Measurements from ENCODE around the gene NYAP2.

NYAP2 gene

DNA sequence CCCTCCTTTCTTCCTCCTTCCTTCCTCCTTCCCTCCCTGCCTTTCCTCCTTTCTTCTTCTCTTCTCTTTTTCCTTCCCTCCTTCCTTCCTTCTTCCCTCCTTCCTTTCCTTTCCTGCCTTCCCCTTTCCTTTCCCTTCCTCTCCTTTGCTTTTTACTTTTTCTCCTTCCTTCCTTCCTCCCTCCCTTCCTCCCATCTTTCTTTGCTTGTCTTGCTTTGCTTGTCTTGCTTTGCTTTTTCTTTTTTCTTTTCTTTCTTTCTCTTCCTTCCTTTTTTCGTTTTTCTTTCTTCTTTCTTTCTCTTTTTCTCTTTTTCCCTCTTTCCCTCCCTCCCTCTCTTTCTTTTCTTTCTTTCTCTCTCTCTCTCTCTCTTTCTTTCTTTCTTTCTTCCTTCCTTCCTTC lies 113.0 kb downstream of the NYAP2 start:
- Histone ChIP-seq H3K36me3 (no peaks in the 10 kb centered on the region), H3K27ac (no peak overlapping the region), H3K4me3 (ENCODE audit: low read depth, low read length) (no peak overlapping the region), H3K9me3 (ENCODE audit: severe bottlenecking) (no peaks in the 10 kb centered on the region), H3K27me3 (ENCODE audit: insufficient read depth, low read depth, severe bottlenecking) (no peaks in the 10 kb centered on the region)
- TF ChIP-seq, protein P1, sequence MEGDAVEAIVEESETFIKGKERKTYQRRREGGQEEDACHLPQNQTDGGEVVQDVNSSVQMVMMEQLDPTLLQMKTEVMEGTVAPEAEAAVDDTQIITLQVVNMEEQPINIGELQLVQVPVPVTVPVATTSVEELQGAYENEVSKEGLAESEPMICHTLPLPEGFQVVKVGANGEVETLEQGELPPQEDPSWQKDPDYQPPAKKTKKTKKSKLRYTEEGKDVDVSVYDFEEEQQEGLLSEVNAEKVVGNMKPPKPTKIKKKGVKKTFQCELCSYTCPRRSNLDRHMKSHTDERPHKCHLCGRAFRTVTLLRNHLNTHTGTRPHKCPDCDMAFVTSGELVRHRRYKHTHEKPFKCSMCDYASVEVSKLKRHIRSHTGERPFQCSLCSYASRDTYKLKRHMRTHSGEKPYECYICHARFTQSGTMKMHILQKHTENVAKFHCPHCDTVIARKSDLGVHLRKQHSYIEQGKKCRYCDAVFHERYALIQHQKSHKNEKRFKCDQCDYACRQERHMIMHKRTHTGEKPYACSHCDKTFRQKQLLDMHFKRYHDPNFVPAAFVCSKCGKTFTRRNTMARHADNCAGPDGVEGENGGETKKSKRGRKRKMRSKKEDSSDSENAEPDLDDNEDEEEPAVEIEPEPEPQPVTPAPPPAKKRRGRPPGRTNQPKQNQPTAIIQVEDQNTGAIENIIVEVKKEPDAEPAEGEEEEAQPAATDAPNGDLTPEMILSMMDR (IDR thresholded peaks at IDR 0.05; ENCODE audit: low read depth, low read length) = no peak
- no peak for DNase-seq

DNA sequence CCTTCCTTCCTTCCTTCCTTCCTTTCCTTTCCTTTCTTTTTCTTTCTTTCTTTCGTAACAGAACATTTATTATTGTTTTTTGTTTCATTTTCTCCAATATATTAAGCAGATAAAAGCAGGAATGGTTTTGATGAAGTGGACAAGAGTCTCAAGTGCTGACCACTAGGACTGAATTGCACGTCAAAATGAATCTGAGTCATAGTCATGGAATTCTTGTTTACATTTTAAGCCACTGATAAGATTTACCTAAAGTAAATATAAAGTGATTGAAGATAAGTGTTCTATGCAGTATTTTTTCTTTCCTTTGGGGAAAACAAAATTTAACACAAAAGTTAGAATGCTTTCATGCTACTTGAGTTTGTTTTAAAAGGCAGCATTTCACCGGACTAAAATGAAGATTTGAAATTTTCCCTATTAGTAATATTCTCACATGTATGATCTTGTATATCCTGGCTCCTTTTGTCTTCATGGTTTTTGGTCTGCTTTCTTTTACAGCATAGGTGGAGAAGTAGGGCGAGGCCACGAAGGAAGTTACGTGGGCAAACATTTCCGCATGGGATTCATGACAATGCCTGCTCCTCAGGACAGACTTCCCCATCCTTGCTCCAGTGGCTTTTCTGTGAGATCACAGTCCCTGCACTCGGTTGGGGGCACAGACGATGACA lies 113.5 kb downstream of the NYAP2 start:
- Histone ChIP-seq H3K27me3 (ENCODE audit: insufficient read depth, low read depth, severe bottlenecking) (no peaks in the 10 kb centered on the region), H3K36me3 (no peaks in the 10 kb centered on the region), H3K4me3 (ENCODE audit: low read depth, low read length) (no peak overlapping the region), H3K27ac (no peak overlapping the region), H3K9me3 (ENCODE audit: severe bottlenecking) (no peaks in the 10 kb centered on the region)
- DNase-seq = no peak
- TF ChIP-seq, protein P1 (IDR thresholded peaks at IDR 0.05; ENCODE audit: low read depth, low read length) = no peak

DNA sequence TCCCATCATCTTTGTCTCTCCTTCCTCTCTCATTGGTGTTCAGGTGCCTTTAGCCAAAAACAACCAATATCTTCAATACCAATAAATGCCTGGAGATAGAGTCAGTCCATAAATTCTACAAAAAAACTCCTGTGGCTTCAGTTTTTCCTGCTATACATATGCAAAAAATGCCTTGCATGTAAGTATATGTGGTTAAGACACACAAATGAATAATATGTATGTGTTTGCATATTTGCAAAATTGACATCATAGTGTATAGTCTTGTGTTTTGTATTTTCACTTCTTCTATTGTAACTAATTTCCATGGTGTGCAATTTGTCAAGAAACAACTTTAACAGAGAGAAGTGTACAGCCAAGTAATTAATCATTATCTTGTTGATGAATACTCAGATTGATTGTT lies 115.5 kb downstream of the NYAP2 start:
- Histone ChIP-seq H3K36me3 (no peaks in the 10 kb centered on the region), H3K4me3 (ENCODE audit: low read depth, low read length) (no peak overlapping the region), H3K27me3 (ENCODE audit: insufficient read depth, low read depth, severe bottlenecking) (no peaks in the 10 kb centered on the region), H3K27ac (no peak overlapping the region), H3K9me3 (ENCODE audit: severe bottlenecking) (no peaks in the 10 kb centered on the region)
- DNase-seq = no peak
- TF ChIP-seq, protein P1 (IDR thresholded peaks at IDR 0.05; ENCODE audit: low read depth, low read length) = no peak

DNA sequence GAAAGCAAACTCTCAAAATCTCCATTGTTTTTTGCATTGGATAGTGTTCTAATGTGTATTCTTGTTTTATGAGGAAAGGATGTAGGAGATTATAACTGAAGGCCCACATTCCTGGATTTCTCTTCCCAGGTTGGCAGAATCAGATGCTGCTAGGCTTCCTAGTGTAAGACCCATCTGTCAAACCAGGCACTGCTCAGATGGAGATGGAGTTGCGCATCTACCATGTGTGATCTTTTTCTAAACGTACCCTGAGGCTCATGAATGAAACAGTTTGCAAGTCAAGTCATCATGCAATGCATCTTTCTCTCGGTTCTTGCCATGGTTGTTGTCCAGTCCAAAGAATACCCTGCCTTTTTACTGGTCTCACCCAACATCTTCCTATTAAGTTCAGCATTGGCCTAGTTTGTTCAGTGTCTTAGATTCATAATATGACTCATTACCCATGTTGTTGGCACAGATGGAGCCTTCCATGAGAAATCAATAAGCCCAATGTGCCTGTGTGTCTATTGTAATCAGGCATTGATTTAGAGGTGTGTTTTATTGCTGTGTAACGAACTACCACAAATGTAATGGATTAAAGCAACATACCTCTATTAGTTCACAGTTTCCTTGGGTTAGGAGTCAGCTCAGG lies 127.4 kb downstream of the NYAP2 start:
- no peak overlapping the region for H3K27ac ChIP-seq
- no peak for DNase-seq

DNA sequence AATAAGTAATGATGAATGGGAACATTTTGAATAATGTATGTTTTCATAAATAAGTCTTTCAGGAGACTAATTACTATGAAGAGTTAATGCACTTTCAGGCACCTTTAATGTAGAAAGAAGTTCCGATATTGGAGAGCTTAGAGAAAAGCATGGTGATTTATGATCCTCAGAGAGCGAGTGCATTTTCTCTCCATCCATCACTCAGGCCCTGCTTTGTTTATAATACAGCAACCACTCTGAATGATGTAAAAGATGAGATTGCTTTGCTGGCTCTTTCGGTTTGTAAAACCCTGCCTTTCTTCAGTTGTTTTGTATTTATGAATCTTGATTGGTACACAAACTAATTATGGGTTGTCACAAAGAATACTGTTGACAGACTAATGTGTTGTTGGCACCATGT lies 132.0 kb downstream of the NYAP2 start:
- TF ChIP-seq, protein P1 (IDR thresholded peaks at IDR 0.05; ENCODE audit: low read depth, low read length) = no peak
- H3K36me3 ChIP-seq = no peaks in the 10 kb centered on the region
- H3K27me3 ChIP-seq (ENCODE audit: insufficient read depth, low read depth, severe bottlenecking) = no peaks in the 10 kb centered on the region
- DNase-seq = no peak
- H3K9me3 ChIP-seq (ENCODE audit: severe bottlenecking) = no peaks in the 10 kb centered on the region
- H3K4me3 ChIP-seq (ENCODE audit: low read depth, low read length) = no peak overlapping the region
- no peak overlapping the region for H3K27ac ChIP-seq

More for the DNA sequence above, 127.4 kb downstream of the NYAP2 start:
- no peaks in the 10 kb centered on the region for H3K36me3 ChIP-seq
- no peaks in the 10 kb centered on the region for H3K27me3 ChIP-seq (ENCODE audit: insufficient read depth, low read depth, severe bottlenecking)
- no peak overlapping the region for H3K4me3 ChIP-seq (ENCODE audit: low read depth, low read length)
- TF ChIP-seq, protein P1 (IDR thresholded peaks at IDR 0.05; ENCODE audit: low read depth, low read length) = no peak
- no peaks in the 10 kb centered on the region for H3K9me3 ChIP-seq (ENCODE audit: severe bottlenecking)
